Pancreas (tissue), 10 donors: ENCODE data around the gene FAM120A. TPM values are rescaled to one million over a fixed set of nuclear protein-coding genes. Genes with fewer than 3 reads are reported as not detected.

Source experiments
- ATAC-seq, 4 donors: fragments of 200-7000 bp; cut with Tn5 transposase; one replicate each; pipeline versions ENCODE4 v1.8.0 to v1.9.1; 2020; ENCODE audit warnings: mild to moderate bottlenecking in 4 of 4, moderate library complexity in 4 of 4
- DNase-seq, 6 donors: peaks; one replicate each; pipeline ENCODE4 v3.0.0-alpha.2; 2020
- FAIRE-seq: peaks from 2 replicates; lab custom pipeline; 2012; peaks lifted over from hg19 to GRCh38; lab: Jason Lieb, UNC
- H3K27ac ChIP-seq, 4 donors: fragments of 200-600 bp; sonication (generic); 1 replicate in 3 of 4; 2 replicates in 1 of 4; pipeline versions ENCODE4 v1.5.0 to v1.8.0; 2020
- H3K27me3 ChIP-seq, 4 donors: fragments of 200-600 bp; one replicate each; pipeline ENCODE4 v1.8.0; 2021
- H3K36me3 ChIP-seq, 3 donors: fragments of 200-600 bp; sonication (generic) in 1 of 3; one replicate each; pipeline versions ENCODE4 v1.5.0 to v1.8.0; 2020 to 2021
- H3K4me1 ChIP-seq, 3 donors: fragments of 200-600 bp; one replicate each; pipeline ENCODE4 v1.8.0; 2021
- H3K4me3 ChIP-seq, 4 donors: fragments of 200-600 bp; sonication (generic) in 2 of 4; one replicate each; pipeline versions ENCODE4 v1.5.0 to v1.8.0; 2020 to 2021
- H3K9me3 ChIP-seq, 4 donors: fragments of 200-600 bp; one replicate each; pipeline ENCODE4 v1.8.0; 2021
- WGBS, 2 donors: extraction: QIAGEN DNeasy Blood & Tissue Kit; methylation state at CpG; one replicate each; pipeline ENCODE4 v1.1.7; 2013; 5-methylcytosine and 5-hydroxymethylcytosine counted together
- intact Hi-C, 3 donors: fragments of 100-400 bp; cut with DNase I; formaldehyde crosslinking; loops; one replicate each; pipeline versions ENCODE4 v1.11.1 to v1.14.2; 2022
- polyA plus RNA-seq, 2 donors: library from polyadenylated mRNA; stranded (reverse); fragments of 200-250 nt; gene quantifications; one replicate each; pipeline ENCODE4 v1.2.3, GENCODE V29; 2013
- total RNA-seq, 6 donors: library from RNA; stranded (reverse); fragmentation: NEBNext Ultra II Directional in 4 of 6; extraction: Animal tissue kit (Norgen Biotek cat#: 25700) in 4 of 6; gene quantifications; one replicate each; pipeline versions ENCODE4 v1.2.1 to v1.2.4, GENCODE V29; 2021 to 2023
- TF ChIP-seq, protein P1 (sequence below), 4 donors: fragments of 200-600 bp; sonication (generic) in 3 of 4; IDR thresholded peaks; one replicate each; pipeline versions ENCODE4 v1.5.0 to v1.8.0; 2021; ENCODE audit warnings: antibody characterized with exemption in 4 of 4
- donor health status: healthy with polysubstance abuse.
- donor health status: DM: no; HTN: no; CAD: no; lungs with moderate emphysema.
- donor health status: DM: no; HTN: no; CAD: no.
- donor health status: control.
- donor health status: control.
- donor health status: Bipolar disorder and iron deficiency.
- donor health status: DM: yes; HTN: yes; CAD: no.
- donor health status: DM: no; HTN: no; CAD: no.
- donor health status: DM: no; HTN: no; CAD: no.
- donor health status: DM: yes; HTN: yes; CAD: no.

FAM120A gene
- total and polyA plus RNA-seq, 8 donors: 24.2 to 66.4 (median 54.0) TPM

GRCh38 chr9:93543117-93543516 lies 91.6 kb downstream of the FAM120A start:
- no peak overlapping the region for H3K4me3 ChIP-seq
- H3K27ac ChIP-seq: no peak overlapping the region
- no peak for FAIRE-seq
- H3K9me3 ChIP-seq: no peaks in the 10 kb centered on the region
- no peak for ATAC-seq
- no peaks in the 10 kb centered on the region for H3K27me3 ChIP-seq
- H3K4me1 ChIP-seq: peaks cover 0 to 9% (median 4%) of the 10 kb centered on the region in 3 donors
- WGBS, 2 donors: 97% methylated on average over 9 of the region's 9 CpGs
- H3K36me3 ChIP-seq: peaks cover 0 to 19% (median 0%) of the 10 kb centered on the region in 3 donors
- no peak for DNase-seq
- TF ChIP-seq, protein P1, sequence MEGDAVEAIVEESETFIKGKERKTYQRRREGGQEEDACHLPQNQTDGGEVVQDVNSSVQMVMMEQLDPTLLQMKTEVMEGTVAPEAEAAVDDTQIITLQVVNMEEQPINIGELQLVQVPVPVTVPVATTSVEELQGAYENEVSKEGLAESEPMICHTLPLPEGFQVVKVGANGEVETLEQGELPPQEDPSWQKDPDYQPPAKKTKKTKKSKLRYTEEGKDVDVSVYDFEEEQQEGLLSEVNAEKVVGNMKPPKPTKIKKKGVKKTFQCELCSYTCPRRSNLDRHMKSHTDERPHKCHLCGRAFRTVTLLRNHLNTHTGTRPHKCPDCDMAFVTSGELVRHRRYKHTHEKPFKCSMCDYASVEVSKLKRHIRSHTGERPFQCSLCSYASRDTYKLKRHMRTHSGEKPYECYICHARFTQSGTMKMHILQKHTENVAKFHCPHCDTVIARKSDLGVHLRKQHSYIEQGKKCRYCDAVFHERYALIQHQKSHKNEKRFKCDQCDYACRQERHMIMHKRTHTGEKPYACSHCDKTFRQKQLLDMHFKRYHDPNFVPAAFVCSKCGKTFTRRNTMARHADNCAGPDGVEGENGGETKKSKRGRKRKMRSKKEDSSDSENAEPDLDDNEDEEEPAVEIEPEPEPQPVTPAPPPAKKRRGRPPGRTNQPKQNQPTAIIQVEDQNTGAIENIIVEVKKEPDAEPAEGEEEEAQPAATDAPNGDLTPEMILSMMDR (IDR thresholded peaks at IDR 0.05): no peak
- intact Hi-C loops: no loop called here

DNA sequence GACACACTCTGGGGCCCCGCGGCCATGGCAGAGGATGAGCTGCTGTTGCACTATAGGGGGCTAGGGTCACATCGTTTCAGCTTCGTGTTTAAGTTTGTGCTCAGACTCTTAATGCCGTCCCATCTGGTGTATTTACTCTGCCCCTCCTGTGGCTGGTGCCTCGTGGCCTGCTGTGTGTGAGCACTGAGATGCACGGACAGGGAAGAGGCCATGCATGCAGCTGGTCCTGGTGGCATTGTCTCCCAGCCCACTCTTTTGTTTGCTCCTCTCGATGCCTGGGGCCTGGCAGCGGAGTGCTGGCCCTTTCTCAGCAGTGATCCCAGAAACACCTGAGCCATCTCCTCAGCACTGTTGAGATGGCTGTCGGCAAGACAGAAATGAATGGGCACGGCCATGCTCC lies 94.9 kb downstream of the FAM120A start:
- Histone ChIP-seq H3K27me3 (no peaks in the 10 kb centered on the region), H3K9me3 (no peaks in the 10 kb centered on the region), H3K4me3 (no peak overlapping the region), H3K36me3 (peaks cover 0 to 19% (median 7%) of the 10 kb centered on the region in 3 donors), H3K27ac (no peak overlapping the region), H3K4me1 (peaks cover 6 to 16% (median 10%) of the 10 kb centered on the region in 3 donors)
- ATAC-seq (no peak), FAIRE-seq (no peak), DNase-seq (no peak)
- TF ChIP-seq, protein P1 (IDR thresholded peaks at IDR 0.05): no peak
- WGBS, 2 donors: 91 to 93% methylated on average over 11 of the region's 11 CpGs
- intact Hi-C loops: no loop called here

DNA sequence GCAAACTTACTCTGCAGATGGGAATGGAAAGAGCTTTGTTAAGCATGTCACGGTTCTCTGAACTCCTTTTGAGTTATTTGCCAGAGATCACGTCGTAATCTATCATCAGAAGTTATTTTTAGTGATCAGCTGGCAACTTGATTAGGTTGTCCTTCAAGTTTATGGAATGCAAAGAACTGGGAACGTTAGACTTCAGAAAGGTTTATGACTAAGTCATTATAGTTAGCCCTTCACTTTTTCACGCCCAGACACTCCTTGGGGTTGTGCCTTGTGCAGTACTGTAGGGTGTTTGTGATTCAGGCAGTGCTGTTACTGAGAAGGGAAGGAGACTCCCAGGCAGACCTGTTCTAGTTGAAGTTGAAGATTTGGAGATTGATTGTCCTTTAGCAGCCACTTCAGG lies 98.1 kb downstream of the FAM120A start:
- Histone ChIP-seq H3K4me3 (no peak overlapping the region), H3K27me3 (no peaks in the 10 kb centered on the region), H3K27ac (no peak overlapping the region), H3K9me3 (no peaks in the 10 kb centered on the region), H3K36me3 (peaks cover 0 to 19% (median 11%) of the 10 kb centered on the region in 3 donors), H3K4me1 (peaks cover 6 to 9% (median 9%) of the 10 kb centered on the region in 3 donors)
- peak; percentile 37 to 75 (median 46) for ATAC-seq
- DNase-seq: no peak
- TF ChIP-seq, protein P1 (IDR thresholded peaks at IDR 0.05): no peak
- 16 to 19% methylated on average over 5 of the region's 5 CpGs for WGBS, 2 donors
- no peak for FAIRE-seq
- intact Hi-C loops: no loop called here

GRCh38 chr9:93552923-93553322 lies 101.4 kb downstream of the FAM120A start:
- TF ChIP-seq, protein P1 (IDR thresholded peaks at IDR 0.05): no peak
- Histone ChIP-seq H3K4me1 (peaks cover 6 to 9% (median 9%) of the 10 kb centered on the region in 3 donors), H3K36me3 (peaks cover 0 to 23% (median 20%) of the 10 kb centered on the region in 3 donors), H3K4me3 (no peak overlapping the region), H3K27me3 (no peaks in the 10 kb centered on the region), H3K9me3 (no peaks in the 10 kb centered on the region), H3K27ac (no peak overlapping the region)
- ATAC-seq (no peak), FAIRE-seq (no peak), DNase-seq (no peak)
- WGBS, 2 donors: 95 to 100% methylated on average over 1 of the region's 1 CpG
- intact Hi-C loops: no loop called here

GRCh38 chr9:93555370-93555769 lies 103.9 kb downstream of the FAM120A start:
- no peak for FAIRE-seq
- no peak for DNase-seq
- Histone ChIP-seq H3K27ac (no peak overlapping the region), H3K36me3 (peaks cover 0 to 38% (median 26%) of the 10 kb centered on the region in 3 donors), H3K4me1 (no peaks in the 10 kb centered on the region), H3K4me3 (no peak overlapping the region), H3K27me3 (no peaks in the 10 kb centered on the region), H3K9me3 (no peaks in the 10 kb centered on the region)
- ATAC-seq: no peak
- TF ChIP-seq, protein P1 (IDR thresholded peaks at IDR 0.05): no peak
- intact Hi-C loops: no loop called here
- WGBS, 2 donors: 81 to 86% methylated on average over 4 of the region's 4 CpGs
